Heart right ventricle (tissue), 16 donors: ENCODE results near the gene TNFAIP8. TPM values are rescaled to one million over a fixed set of nuclear protein-coding genes. Genes with fewer than 3 reads are reported as not detected.
"Not testable (repeated sequence)": the region's sequence is repeated elsewhere in the genome, so short reads cannot be mapped to it uniquely, and the experiment has no call there.

Experiments
- ATAC-seq, 8 donors: fragments of 200-7000 bp; cut with Tn5 transposase; one replicate each; pipeline ENCODE4 v1.9.1; 2020; ENCODE audit warnings: mild to moderate bottlenecking in 8 of 8, moderate library complexity in 8 of 8, moderate number of reproducible peaks in 1 of 8
- DNase-seq, 2 donors: peaks; one replicate each; pipeline ENCODE4 v3.0.0-alpha.2; 2020
- H3K27ac ChIP-seq, 10 donors: fragments of 200-600 bp; sonication (generic) in 2 of 10; one replicate each; pipeline versions ENCODE4 v1.5.0 to v1.8.0; 2020 to 2022; ENCODE audit warnings: mild to moderate bottlenecking in 3 of 10
- H3K27me3 ChIP-seq, 7 donors: fragments of 200-600 bp; one replicate each; pipeline ENCODE4 v1.8.0; 2021 to 2022; ENCODE audit warnings: mild to moderate bottlenecking in 2 of 7
- H3K36me3 ChIP-seq, 9 donors: fragments of 200-600 bp; sonication (generic) in 1 of 9; one replicate each; pipeline versions ENCODE4 v1.5.0 to v1.8.0; 2020 to 2022; ENCODE audit warnings: mild to moderate bottlenecking in 2 of 9
- H3K4me1 ChIP-seq, 9 donors: fragments of 200-600 bp; sonication (generic) in 1 of 9; one replicate each; pipeline versions ENCODE4 v1.5.0 to v1.8.0; 2020 to 2022; ENCODE audit warnings: mild to moderate bottlenecking in 4 of 9
- H3K4me3 ChIP-seq, 10 donors: fragments of 200-600 bp; sonication (generic) in 2 of 10; one replicate each; pipeline versions ENCODE4 v1.5.0 to v1.8.0; 2020 to 2022; ENCODE audit warnings: mild to moderate bottlenecking in 7 of 10, moderate library complexity in 2 of 10
- H3K9me3 ChIP-seq, 11 donors: fragments of 200-600 bp in 10 of 11; sonication (generic) in 2 of 11; one replicate each; pipeline versions ENCODE4 v1.5.0 to v1.8.0; 2013 to 2022; ENCODE audit warnings: mild to moderate bottlenecking in 2 of 11, control low read depth in 1 of 11, moderate library complexity in 1 of 11
- CTCF ChIP-seq, 9 donors: fragments of 200-600 bp; sonication (generic) in 2 of 9; IDR thresholded peaks; one replicate each; pipeline versions ENCODE4 v1.5.0 to v1.8.0; 2021 to 2022; ENCODE audit warnings: antibody characterized with exemption in 9 of 9, mild to moderate bottlenecking in 5 of 9, moderate library complexity in 1 of 9
- WGBS, 2 donors: extraction: QIAGEN DNeasy Blood & Tissue Kit; methylation state at CpG; one replicate each; pipeline ENCODE4 v1.1.7; 2013; ENCODE audit warnings: inconsistent platforms in 1 of 2; 5-methylcytosine and 5-hydroxymethylcytosine counted together
- intact Hi-C, 10 donors: fragments of 100-400 bp; cut with DNase I; formaldehyde crosslinking; loops; one replicate each; pipeline versions ENCODE4 v1.11.1 to v1.14.2; 2022
- polyA plus RNA-seq, 2 donors: library from polyadenylated mRNA; stranded (reverse); fragments of 200-250 nt; gene quantifications; one replicate each; pipeline ENCODE4 v1.2.3, GENCODE V29; 2013
- total RNA-seq, 10 donors: library from RNA; stranded (reverse); fragmentation: NEBNext Ultra II Directional in 3 of 10; extraction: Animal tissue kit (Norgen Biotek cat#: 25700) in 3 of 10; gene quantifications; one replicate each; pipeline versions ENCODE4 v1.2.1 to v1.2.4, GENCODE V29; 2021 to 2023
- donor health status: Arrhythmogenic right ventricular cardiomyopathy.
- donor health status: ischemic (EF 13 %, LVEDD 7.1; RV severe dilation, severe dysfunction).
- donor health status: healthy with polysubstance abuse.
- donor health status: DM: no; HTN: yes; CAD: no.
- donor health status: DM: no; HTN: no; CAD: no.
- donor health status: ischemic (EF 25% LVEDD 6.9; RV normal size, moderate dysfunction).
- donor health status: ischemic (EF 25% LVEDD 5.7; RV mildly dilated, moderate dysfunction).
- donor health status: healthy.
- donor health status: DM: yes; HTN: yes; CAD: no.
- donor health status: Ischemic cardiomyopathy.
- donor health status: ischemic (EF 35%, LVEDD 5.7; RV mildly dilated, moderate dysfunction).
- donor health status: nonischemic (EF 11% LVEDD 7.7; RV severe dilation, severe dysfunction).
- donor health status: DM: yes; HTN: yes; CAD: no.
- donor health status: PGD.
- donor health status: ischemic (EF 29% LVEDD 5.4; RV normal size, mild dysfunction).
- donor health status: nonischemic (EF 23%, LVEDD 6.1; RV moderate dilation, normal function).

TNFAIP8 gene
- total and polyA plus RNA-seq, 12 donors: 3.3 to 30.8 (median 8.7) TPM

- DNase-seq (no peak), ATAC-seq (no peak)
- peaks cover 0 to 23% (median 0%) of the 10 kb centered on the region in 9 donors for H3K4me1 ChIP-seq
- intact Hi-C loops: no loop called here
- no peak overlapping the region for H3K4me3 ChIP-seq
- WGBS, 2 donors: 60 to 70% methylated on average over 2 of the region's 2 CpGs
- H3K36me3 ChIP-seq: no peaks in the 10 kb centered on the region
- no peaks in the 10 kb centered on the region for H3K27me3 ChIP-seq
- TF ChIP-seq CTCF (IDR thresholded peaks at IDR 0.05): no peak
- peak overlapping the region in 1 of 10 donors; percentile 22 for H3K27ac ChIP-seq
- H3K9me3 ChIP-seq: peaks cover 0 to 3% (median 0%) of the 10 kb centered on the region in 11 donors
Measured at GRCh38 chr5:119427060-119427459, 71.2 kb downstream of the TNFAIP8 start.

DNA sequence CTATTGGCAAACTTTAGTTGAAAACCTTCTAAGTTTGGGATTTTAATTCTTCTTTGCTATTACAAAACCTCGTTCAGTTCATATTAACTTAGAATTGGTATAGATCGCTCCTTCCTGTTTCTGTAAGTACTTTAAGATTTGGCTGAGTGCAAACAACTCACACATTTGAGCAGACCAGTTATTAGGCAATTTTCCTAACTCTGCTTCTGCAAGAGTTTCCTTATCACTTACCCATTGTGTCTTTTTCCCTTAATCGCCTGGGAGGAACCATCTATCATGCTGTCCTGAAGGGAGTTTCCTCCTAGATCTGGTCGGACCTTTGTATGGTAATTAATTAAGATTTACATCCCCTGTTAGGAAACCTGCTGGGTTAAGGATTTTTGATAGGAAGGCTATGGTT lies 71.8 kb downstream of the TNFAIP8 start:
- H3K4me1 ChIP-seq: peaks cover 0 to 23% (median 0%) of the 10 kb centered on the region in 9 donors
- H3K9me3 ChIP-seq, H3K4me3 ChIP-seq, intact Hi-C loops, H3K36me3 ChIP-seq, DNase-seq, ATAC-seq, H3K27me3 ChIP-seq: not testable (repeated sequence)
- peak overlapping the region in 1 of 10 donors; percentile 22 for H3K27ac ChIP-seq
- WGBS, 2 donors: 39 to 51% methylated on average over 4 of the region's 4 CpGs

DNA sequence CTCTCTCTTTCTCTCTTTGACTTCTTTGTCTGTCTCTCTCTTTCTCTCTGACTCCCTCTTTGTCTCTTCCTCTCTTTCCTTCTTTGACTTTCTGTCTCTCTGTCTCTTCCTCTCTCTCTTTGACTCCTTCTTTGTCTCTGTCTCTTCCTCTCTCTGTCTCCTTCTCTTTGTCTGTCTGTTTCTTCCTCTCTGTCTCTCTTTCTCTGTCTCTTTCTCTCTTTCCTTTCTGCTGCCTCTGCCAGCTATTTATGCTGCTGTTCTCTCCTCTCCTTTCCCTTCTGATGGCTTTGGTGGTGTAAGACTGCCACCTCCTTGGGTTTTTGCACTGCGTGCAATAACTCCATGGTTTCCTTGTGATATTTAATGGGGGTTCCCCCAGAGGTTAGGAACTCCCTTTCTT lies 72.3 kb downstream of the TNFAIP8 start:
- WGBS, 2 donors: 50 to 64% methylated on average over 1 of the region's 1 CpG
- peaks cover 0 to 12% (median 0%) of the 10 kb centered on the region in 11 donors for H3K9me3 ChIP-seq

GRCh38 chr5:119428574-119428973 lies 72.8 kb downstream of the TNFAIP8 start:
- WGBS, 2 donors: 69 to 70% methylated on average over 3 of the region's 3 CpGs
- H3K27ac ChIP-seq: not testable (repeated sequence)

More for the DNA sequence above, 72.3 kb downstream of the TNFAIP8 start:
- H3K27me3 ChIP-seq, ATAC-seq, DNase-seq, H3K36me3 ChIP-seq, H3K4me3 ChIP-seq, intact Hi-C loops: not testable (repeated sequence)
- Histone ChIP-seq H3K27ac (peak overlapping the region in 1 of 10 donors; percentile 1), H3K4me1 (peaks cover 0 to 23% (median 0%) of the 10 kb centered on the region in 9 donors)

DNA sequence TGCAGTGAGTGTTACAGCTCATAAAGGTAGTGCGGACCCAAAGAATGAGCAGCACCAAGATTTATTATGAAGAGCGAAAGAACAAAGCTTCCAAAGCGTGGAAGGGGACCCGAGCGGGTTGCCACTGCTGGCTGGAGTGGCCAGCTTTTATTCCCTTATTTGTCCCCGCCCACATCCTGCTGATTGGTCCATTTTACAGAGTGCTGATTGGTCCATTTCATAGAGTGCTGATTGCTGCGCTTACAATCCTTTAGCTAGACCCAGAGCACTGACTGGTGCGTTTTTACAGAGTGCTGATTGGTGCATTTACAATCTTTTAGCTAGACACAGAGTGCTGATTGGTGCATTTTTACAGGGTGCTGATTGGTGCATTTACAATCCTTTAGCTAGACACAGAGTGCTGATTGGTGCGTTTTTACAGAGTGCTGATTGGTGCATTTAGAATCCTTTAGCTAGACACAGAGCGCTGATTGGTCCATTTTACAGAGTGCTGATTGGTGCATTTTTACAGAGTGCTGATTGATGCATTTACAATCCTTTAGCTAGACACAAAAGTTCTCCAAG lies 76.9 kb downstream of the TNFAIP8 start:
- Histone ChIP-seq H3K4me1 (peaks cover 0 to 12% (median 0%) of the 10 kb centered on the region in 9 donors), H3K9me3 (peaks cover 0 to 12% (median 0%) of the 10 kb centered on the region in 11 donors), H3K27me3 (peaks cover 0 to 11% (median 0%) of the 10 kb centered on the region in 7 donors)
- DNase-seq, ATAC-seq, H3K27ac ChIP-seq, intact Hi-C loops, H3K4me3 ChIP-seq, H3K36me3 ChIP-seq: not testable (repeated sequence)
- WGBS, 2 donors: 88 to 90% methylated on average over 10 of the region's 10 CpGs

More at GRCh38 chr5:119428574-119428973, 72.8 kb downstream of the TNFAIP8 start:
- H3K36me3 ChIP-seq, H3K4me3 ChIP-seq, ATAC-seq, DNase-seq, H3K27me3 ChIP-seq, intact Hi-C loops: not testable (repeated sequence)
- peaks cover 0 to 12% (median 0%) of the 10 kb centered on the region in 11 donors for H3K9me3 ChIP-seq
- peaks cover 0 to 23% (median 0%) of the 10 kb centered on the region in 9 donors for H3K4me1 ChIP-seq

- H3K27me3 ChIP-seq: peaks cover 0 to 21% (median 0%) of the 10 kb centered on the region in 7 donors
- H3K4me3 ChIP-seq: no peak overlapping the region
- DNase-seq: peak; percentile 45 to 55
- no peaks in the 10 kb centered on the region for H3K36me3 ChIP-seq
- intact Hi-C loops: no loop called here
- H3K9me3 ChIP-seq: peaks cover 0 to 12% (median 0%) of the 10 kb centered on the region in 11 donors
- 44 to 58% methylated on average over 8 of the region's 8 CpGs for WGBS, 2 donors
- H3K4me1 ChIP-seq: peaks cover 0 to 16% (median 0%) of the 10 kb centered on the region in 9 donors
- no peak overlapping the region for H3K27ac ChIP-seq
- peak in 4 of 8 donors; percentile 35 to 61 (median 50) for ATAC-seq
- peak in 7 of 9 donors; percentile 33 to 67 (median 43) for TF ChIP-seq CTCF (IDR thresholded peaks at IDR 0.05)
Measured at GRCh38 chr5:119435436-119436132, 79.8 kb downstream of the TNFAIP8 start.

DNA sequence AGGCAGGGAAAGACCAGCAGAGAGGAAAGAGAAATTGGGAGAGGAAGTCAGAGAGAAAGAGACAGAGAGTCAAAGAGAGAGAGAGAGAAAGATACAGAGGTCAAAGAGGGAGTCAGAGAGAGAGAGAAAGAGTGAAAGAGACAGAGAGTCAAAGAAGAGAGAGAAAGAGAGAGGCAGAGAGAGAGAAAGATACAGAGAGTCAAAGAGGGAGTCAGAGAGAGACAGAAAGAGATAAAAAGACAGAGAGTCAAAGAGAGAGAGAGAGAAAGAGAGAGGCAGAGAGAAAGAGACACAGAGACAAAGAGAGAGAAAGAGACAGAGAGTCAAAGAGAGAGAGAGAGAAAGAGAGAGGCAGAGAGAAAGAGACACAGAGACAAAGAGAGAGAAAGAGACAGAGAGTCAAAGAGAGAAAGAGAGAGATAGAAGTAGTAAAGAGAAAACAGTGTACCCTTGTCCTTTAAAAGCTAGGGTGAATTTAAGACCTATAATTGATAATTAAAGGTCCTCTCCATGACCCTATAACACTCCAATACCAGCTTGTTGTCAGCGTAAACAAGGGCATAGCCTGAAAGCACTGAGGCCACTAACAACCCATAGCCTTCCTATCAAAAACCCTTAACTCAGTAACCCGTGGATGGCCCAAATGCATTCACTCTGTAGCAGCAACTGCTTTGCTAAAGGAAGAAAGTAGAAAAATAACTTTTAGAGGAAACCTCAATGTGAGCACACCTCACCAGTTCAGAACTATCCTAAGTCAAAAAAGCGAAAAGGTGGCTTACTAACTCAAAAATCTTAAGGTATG lies 82.2 kb downstream of the TNFAIP8 start:
- H3K9me3 ChIP-seq, H3K36me3 ChIP-seq, intact Hi-C loops, H3K4me3 ChIP-seq, H3K27ac ChIP-seq, ATAC-seq, DNase-seq: not testable (repeated sequence)
- WGBS, 2 donors: 70% methylated on average over 3 of the region's 3 CpGs
- peaks cover 0 to 21% (median 0%) of the 10 kb centered on the region in 7 donors for H3K27me3 ChIP-seq
- H3K4me1 ChIP-seq: peaks cover 0 to 16% (median 0%) of the 10 kb centered on the region in 9 donors

- intact Hi-C loops, ATAC-seq, H3K9me3 ChIP-seq, H3K27ac ChIP-seq, DNase-seq, H3K36me3 ChIP-seq: not testable (repeated sequence)
- H3K4me1 ChIP-seq: peaks cover 0 to 16% (median 0%) of the 10 kb centered on the region in 9 donors
- peak overlapping the region in 1 of 10 donors; percentile 32 for H3K4me3 ChIP-seq
- 42 to 69% methylated on average over 1 of the region's 1 CpG for WGBS, 2 donors
- H3K27me3 ChIP-seq: peaks cover 0 to 21% (median 0%) of the 10 kb centered on the region in 7 donors
Measured at GRCh38 chr5:119438587-119438917, 82.7 kb downstream of the TNFAIP8 start.
